ENCODE measurements around the gene SORL1-AS1.

Gene SORL1-AS1

GRCh38 chr11:121415856-121416255, 36.9 kb downstream of the SORL1-AS1 start:
- Histone ChIP-seq H4K20me1 (ENCODE audit: insufficient read depth, low read length) (no peaks in the 10 kb centered on the region), H3K36me3 (ENCODE audit: insufficient read depth, low read length) (no peaks in the 10 kb centered on the region; the same call in 1 of the 2 replicates), H3K9me2 (ENCODE audit: insufficient read depth, low read length) (no peaks in the 10 kb centered on the region), H2AFZ (ENCODE audit: low read length) (no peak overlapping the region; the same call in 1 of the 2 replicates), H3K9me3 (ENCODE audit: low read length) (no peaks in the 10 kb centered on the region), H3K79me2 (ENCODE audit: insufficient read depth, low read depth, low read length) (no peaks in the 10 kb centered on the region), H3K4me3 (ENCODE audit: low read depth, low read length, poor library complexity, severe bottlenecking) (no peak overlapping the region), H3K4me1 (ENCODE audit: insufficient read depth, low read length, poor library complexity, severe bottlenecking) (peaks cover 66% of the 10 kb centered on the region), H3K4me2 (ENCODE audit: low read length) (no peak overlapping the region), H3K27ac (ENCODE audit: low read depth, low read length, poor library complexity, severe bottlenecking) (no peak overlapping the region)
- no TSS peak for BruUV-seq (replicated peaks)
- no peak for DNase-seq (ENCODE audit: low spot score)
- intact Hi-C loops (cut with micrococcal nuclease; ENCODE audit: unreplicated experiment), result loop anchor here (5.0 kb wide), 1 partner anchor 49 kb away; no protein-coding TSS in a partner anchor
- POLR2A ChIA-PET, result interaction anchor here (0.7 to 8.1 kb wide), 4 partner anchors 8 to 44 kb away, joined by 3 to 104 read pairs (median 8); no protein-coding TSS in a partner anchor
- CTCF ChIA-PET (ENCODE audit: unreplicated experiment), result no interaction called here
- TF ChIP-seq EZH2phosphoT487 (IDR thresholded peaks at IDR 0.05; ENCODE audit: borderline replicate concordance, low read depth, low read length), result no peak
- TF ChIP-seq CTCF (conservative IDR thresholded peaks at IDR 0.05; ENCODE audit: low read length), result no peak

GRCh38 chr11:121414141-121414913, 38.4 kb downstream of the SORL1-AS1 start:
- no peak for DNase-seq (ENCODE audit: low spot score)
- TF ChIP-seq CTCF (conservative IDR thresholded peaks at IDR 0.05; ENCODE audit: low read length), result no peak
- no peak for TF ChIP-seq EZH2phosphoT487 (IDR thresholded peaks at IDR 0.05; ENCODE audit: borderline replicate concordance, low read depth, low read length)
- Histone ChIP-seq H3K79me2 (ENCODE audit: insufficient read depth, low read depth, low read length) (no peaks in the 10 kb centered on the region), H2AFZ (ENCODE audit: low read length) (no peak overlapping the region; the same call in 1 of the 2 replicates), H3K9me3 (ENCODE audit: low read length) (no peaks in the 10 kb centered on the region), H3K9me2 (ENCODE audit: insufficient read depth, low read length) (no peaks in the 10 kb centered on the region), H3K4me3 (ENCODE audit: low read depth, low read length, poor library complexity, severe bottlenecking) (no peak overlapping the region), H3K27ac (ENCODE audit: low read depth, low read length, poor library complexity, severe bottlenecking) (no peak overlapping the region), H3K36me3 (ENCODE audit: insufficient read depth, low read length) (no peaks in the 10 kb centered on the region), H4K20me1 (ENCODE audit: insufficient read depth, low read length) (no peaks in the 10 kb centered on the region), H3K4me2 (ENCODE audit: low read length) (no peak overlapping the region), H3K4me1 (ENCODE audit: insufficient read depth, low read length, poor library complexity, severe bottlenecking) (peaks cover 63% of the 10 kb centered on the region)
- intact Hi-C loops (cut with micrococcal nuclease; ENCODE audit: unreplicated experiment), result no loop called here
- ChIA-PET CTCF (ENCODE audit: unreplicated experiment) (no interaction called here), POLR2A (interaction anchor here (0.6 to 8.1 kb wide), 11 partner anchors 7 to 46 kb away, joined by 3 to 104 read pairs (median 3); no protein-coding TSS in a partner anchor)
- no TSS peak for BruUV-seq (replicated peaks)
